Measurements from ENCODE around the gene FNDC8. TPM values are rescaled to one million over a fixed set of nuclear protein-coding genes. Genes with fewer than 3 reads are reported as not detected.
A peak's percentile ranks its signal among the peaks of the same experiment; 100 is the strongest.

Gene FNDC8
- total RNA-seq, 2 experiments from 2014 or later: not detected

GRCh38 chr17:35079547-35080423 is 41.6 kb upstream of the FNDC8 start:
- no peaks in the 10 kb centered on the region for H3K79me2 ChIP-seq (ENCODE audit: insufficient read depth, low read depth, low read length)

GRCh38 chr17:35080536-35080935 is 40.9 kb upstream of the FNDC8 start:
- H2AFZ ChIP-seq (ENCODE audit: low read length): peak overlapping the region; percentile 93
- no peaks in the 10 kb centered on the region for H3K9me3 ChIP-seq (ENCODE audit: low read length)
- no peaks in the 10 kb centered on the region for H3K36me3 ChIP-seq (ENCODE audit: insufficient read depth, low read length)
- TF ChIP-seq CTCF (conservative IDR thresholded peaks at IDR 0.05; ENCODE audit: low read length): no peak
- TF ChIP-seq EZH2phosphoT487 (IDR thresholded peaks at IDR 0.05; ENCODE audit: borderline replicate concordance, low read depth, low read length): no peak
- H3K79me2 ChIP-seq (ENCODE audit: insufficient read depth, low read depth, low read length): no peaks in the 10 kb centered on the region
- intact Hi-C loops (cut with micrococcal nuclease; ENCODE audit: unreplicated experiment): no loop called here
- ChIA-PET POLR2A (interaction anchor here (0.8 kb wide), 1 partner anchor 46 kb away, joined by 7 read pairs; no protein-coding TSS in a partner anchor), CTCF (ENCODE audit: unreplicated experiment) (no interaction called here)
- H3K4me3 ChIP-seq (ENCODE audit: low read depth, low read length, poor library complexity, severe bottlenecking): peak overlapping the region; percentile 6
- BruUV-seq (replicated peaks): no TSS peak
- H4K20me1 ChIP-seq (ENCODE audit: insufficient read depth, low read length): no peaks in the 10 kb centered on the region
- peaks cover 34% of the 10 kb centered on the region for H3K4me1 ChIP-seq (ENCODE audit: insufficient read depth, low read length, poor library complexity, severe bottlenecking)
- no peaks in the 10 kb centered on the region for H3K9me2 ChIP-seq (ENCODE audit: insufficient read depth, low read length)
- peak overlapping the region; percentile 42 for H3K27ac ChIP-seq (ENCODE audit: low read depth, low read length, poor library complexity, severe bottlenecking)
- DNase-seq (ENCODE audit: low spot score): peak; percentile 50
- peak overlapping the region; percentile 25 for H3K4me2 ChIP-seq (ENCODE audit: low read length)

More at GRCh38 chr17:35079547-35080423, 41.6 kb upstream of the FNDC8 start:
- intact Hi-C loops (cut with micrococcal nuclease; ENCODE audit: unreplicated experiment): no loop called here
- ChIA-PET POLR2A (no interaction called here), CTCF (ENCODE audit: unreplicated experiment) (no interaction called here)
- Histone ChIP-seq H3K36me3 (ENCODE audit: insufficient read depth, low read length) (no peaks in the 10 kb centered on the region), H3K9me3 (ENCODE audit: low read length) (no peaks in the 10 kb centered on the region), H4K20me1 (ENCODE audit: insufficient read depth, low read length) (no peaks in the 10 kb centered on the region), H3K27ac (ENCODE audit: low read depth, low read length, poor library complexity, severe bottlenecking) (no peak overlapping the region), H2AFZ (ENCODE audit: low read length) (peak overlapping the region; percentile 93), H3K9me2 (ENCODE audit: insufficient read depth, low read length) (no peaks in the 10 kb centered on the region), H3K4me1 (ENCODE audit: insufficient read depth, low read length, poor library complexity, severe bottlenecking) (peaks cover 34% of the 10 kb centered on the region), H3K4me2 (ENCODE audit: low read length) (peak overlapping the region; percentile 25), H3K4me3 (ENCODE audit: low read depth, low read length, poor library complexity, severe bottlenecking) (no peak overlapping the region)
- TF ChIP-seq EZH2phosphoT487 (IDR thresholded peaks at IDR 0.05; ENCODE audit: borderline replicate concordance, low read depth, low read length): no peak
- TF ChIP-seq CTCF (conservative IDR thresholded peaks at IDR 0.05; ENCODE audit: low read length): no peak
- DNase-seq (ENCODE audit: low spot score): no peak
- no TSS peak for BruUV-seq (replicated peaks)

GRCh38 chr17:35081638-35082037 is 39.8 kb upstream of the FNDC8 start:
- Histone ChIP-seq H3K36me3 (ENCODE audit: insufficient read depth, low read length) (no peaks in the 10 kb centered on the region), H3K4me1 (ENCODE audit: insufficient read depth, low read length, poor library complexity, severe bottlenecking) (peaks cover 34% of the 10 kb centered on the region), H3K4me2 (ENCODE audit: low read length) (peak overlapping the region; percentile 25), H3K79me2 (ENCODE audit: insufficient read depth, low read depth, low read length) (no peaks in the 10 kb centered on the region), H3K9me3 (ENCODE audit: low read length) (no peaks in the 10 kb centered on the region), H3K27ac (ENCODE audit: low read depth, low read length, poor library complexity, severe bottlenecking) (no peak overlapping the region), H3K9me2 (ENCODE audit: insufficient read depth, low read length) (no peaks in the 10 kb centered on the region), H2AFZ (ENCODE audit: low read length) (no peak overlapping the region), H4K20me1 (ENCODE audit: insufficient read depth, low read length) (no peaks in the 10 kb centered on the region), H3K4me3 (ENCODE audit: low read depth, low read length, poor library complexity, severe bottlenecking) (no peak overlapping the region)
- DNase-seq (ENCODE audit: low spot score): no peak
- ChIA-PET POLR2A (interaction anchor here (0.8 kb wide), 1 partner anchor 47 kb away, joined by 7 read pairs; no protein-coding TSS in a partner anchor), CTCF (ENCODE audit: unreplicated experiment) (no interaction called here)
- intact Hi-C loops (cut with micrococcal nuclease; ENCODE audit: unreplicated experiment): no loop called here
- TF ChIP-seq CTCF (conservative IDR thresholded peaks at IDR 0.05; ENCODE audit: low read length): no peak
- no peak for TF ChIP-seq EZH2phosphoT487 (IDR thresholded peaks at IDR 0.05; ENCODE audit: borderline replicate concordance, low read depth, low read length)
- no TSS peak for BruUV-seq (replicated peaks)

Measured in OCI-LY7 (cell line).